Sigmoid colon (tissue), 4 donors: Measurements from ENCODE around the gene DNAH9.

Experiments
- POLR2A ChIP-seq, 2 donors: fragments of 450-650 bp; IDR thresholded peaks; one replicate each; pipeline ENCODE4 v1.6.1; 2016; ENCODE audit warnings: antibody characterized with exemption in 2 of 2, mild to moderate bottlenecking in 2 of 2, moderate library complexity in 2 of 2
- POLR2AphosphoS5 ChIP-seq, 4 donors: sonication (generic); formaldehyde crosslinking; IDR thresholded peaks; one replicate each; pipeline ENCODE4 v1.6.1; 2017; ENCODE audit warnings: antibody characterized with exemption in 4 of 4
- TF ChIP-seq, protein P1 (sequence below), 4 experiments: fragments of 450-650 bp in 3 of 4; fragments of 200-600 bp in 1 of 4; IDR thresholded peaks; one replicate each; pipeline ENCODE4 v1.5.1; 2016 to 2019; ENCODE audit warnings: antibody characterized with exemption in 4 of 4, mild to moderate bottlenecking in 3 of 4, moderate library complexity in 2 of 4

GRCh38 chr17:11899537-11899942 is 301.3 kb downstream of the DNAH9 start:
- TF ChIP-seq, protein P1, sequence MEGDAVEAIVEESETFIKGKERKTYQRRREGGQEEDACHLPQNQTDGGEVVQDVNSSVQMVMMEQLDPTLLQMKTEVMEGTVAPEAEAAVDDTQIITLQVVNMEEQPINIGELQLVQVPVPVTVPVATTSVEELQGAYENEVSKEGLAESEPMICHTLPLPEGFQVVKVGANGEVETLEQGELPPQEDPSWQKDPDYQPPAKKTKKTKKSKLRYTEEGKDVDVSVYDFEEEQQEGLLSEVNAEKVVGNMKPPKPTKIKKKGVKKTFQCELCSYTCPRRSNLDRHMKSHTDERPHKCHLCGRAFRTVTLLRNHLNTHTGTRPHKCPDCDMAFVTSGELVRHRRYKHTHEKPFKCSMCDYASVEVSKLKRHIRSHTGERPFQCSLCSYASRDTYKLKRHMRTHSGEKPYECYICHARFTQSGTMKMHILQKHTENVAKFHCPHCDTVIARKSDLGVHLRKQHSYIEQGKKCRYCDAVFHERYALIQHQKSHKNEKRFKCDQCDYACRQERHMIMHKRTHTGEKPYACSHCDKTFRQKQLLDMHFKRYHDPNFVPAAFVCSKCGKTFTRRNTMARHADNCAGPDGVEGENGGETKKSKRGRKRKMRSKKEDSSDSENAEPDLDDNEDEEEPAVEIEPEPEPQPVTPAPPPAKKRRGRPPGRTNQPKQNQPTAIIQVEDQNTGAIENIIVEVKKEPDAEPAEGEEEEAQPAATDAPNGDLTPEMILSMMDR (IDR thresholded peaks at IDR 0.05): no peak
- TF ChIP-seq POLR2AphosphoS5 (IDR thresholded peaks at IDR 0.05) (no peak), POLR2A (IDR thresholded peaks at IDR 0.05) (no peak)
